Epidermal melanocyte (primary cell): ENCODE measurements around the gene CRYZL1.
"Not testable (repeated sequence)": the region's sequence is repeated elsewhere in the genome, so short reads cannot be mapped to it uniquely, and the experiment has no call there.

Experiments
- DNase-seq: peaks from one replicate; pipeline ENCODE4 v3.0.0; 2011; ENCODE audit warnings: low spot score; ENCODE audit not compliant: insufficient read length

CRYZL1 gene

DNA sequence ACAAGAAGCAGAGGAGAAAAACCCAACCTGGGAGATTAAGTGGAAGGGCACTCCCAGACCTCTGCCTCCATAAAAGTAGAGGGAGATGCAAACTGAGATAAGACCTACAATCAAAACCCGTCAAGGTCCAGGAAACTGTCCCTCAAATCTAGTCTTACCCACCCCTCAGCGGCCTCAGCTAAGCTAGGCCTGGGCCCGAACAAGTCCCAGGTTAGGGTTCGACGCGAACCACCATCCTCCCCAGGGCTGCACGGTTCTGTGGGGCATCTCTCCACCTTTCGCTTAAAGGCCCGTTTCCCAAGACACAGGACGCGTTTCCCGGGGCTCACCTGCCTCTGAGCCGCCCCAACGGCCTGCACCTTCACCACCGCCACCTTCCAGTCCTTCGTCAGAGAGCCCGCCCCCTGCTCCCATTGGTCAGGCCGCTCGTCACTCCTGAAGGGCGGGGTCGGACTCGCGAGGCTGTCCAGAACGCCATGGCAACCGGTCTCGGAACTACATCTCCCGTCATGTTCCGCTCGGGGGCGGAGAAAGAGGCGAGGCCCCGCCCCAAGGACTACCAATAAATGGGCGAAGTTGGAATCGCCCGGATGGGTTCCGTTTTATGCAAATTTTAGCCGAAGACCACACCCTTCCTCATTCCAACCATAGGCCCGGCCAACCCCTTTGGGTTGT lies at the start of gene CRYZL1:
Gene CRYZL1 (minus strand): TSS at position 390 of the 675 bp plus-strand sequence. CDS start 10,190 bp downstream, outside the sequence.
- peak; percentile 91 for DNase-seq

DNA sequence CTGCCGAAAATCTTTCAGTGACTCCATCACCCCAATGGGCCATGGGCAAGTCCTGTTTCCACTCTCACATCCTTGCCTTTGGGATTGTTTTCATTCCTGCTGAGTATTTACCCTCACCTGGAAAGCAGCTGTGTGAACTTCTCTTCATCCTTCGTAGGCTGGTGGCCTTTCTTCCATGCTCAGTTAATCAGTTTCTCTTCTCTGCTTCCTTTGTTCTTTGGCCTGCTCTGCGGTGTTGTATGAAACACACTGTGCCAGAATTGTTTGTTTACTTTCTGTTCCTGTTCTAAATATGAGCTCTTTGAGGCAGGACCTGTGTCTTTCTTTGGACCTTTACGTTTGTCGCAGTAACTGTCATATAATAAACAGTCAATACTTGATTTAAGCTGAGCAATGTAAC lies 49.3 kb upstream of the CRYZL1 start:
- DNase-seq = no peak

DNA sequence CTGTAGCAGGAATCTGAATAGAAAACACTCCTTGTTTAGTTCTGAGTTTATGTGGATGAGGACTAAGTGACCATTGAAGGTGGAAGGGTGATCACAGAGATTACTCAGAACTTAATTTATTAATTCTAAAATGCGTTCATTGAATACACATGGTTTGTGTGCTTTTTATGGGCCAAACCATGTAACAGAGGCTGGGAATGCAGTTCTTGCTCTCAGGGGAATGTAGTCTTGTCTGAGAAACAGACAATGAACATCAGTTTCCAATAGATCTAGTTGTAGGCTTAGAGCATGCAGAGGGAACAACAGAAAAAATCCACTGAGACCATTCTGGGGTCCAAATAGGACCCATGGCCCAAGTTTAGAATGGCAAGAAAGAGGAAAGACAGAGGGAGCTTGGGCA lies 46.8 kb upstream of the CRYZL1 start:
- DNase-seq = no peak

DNA sequence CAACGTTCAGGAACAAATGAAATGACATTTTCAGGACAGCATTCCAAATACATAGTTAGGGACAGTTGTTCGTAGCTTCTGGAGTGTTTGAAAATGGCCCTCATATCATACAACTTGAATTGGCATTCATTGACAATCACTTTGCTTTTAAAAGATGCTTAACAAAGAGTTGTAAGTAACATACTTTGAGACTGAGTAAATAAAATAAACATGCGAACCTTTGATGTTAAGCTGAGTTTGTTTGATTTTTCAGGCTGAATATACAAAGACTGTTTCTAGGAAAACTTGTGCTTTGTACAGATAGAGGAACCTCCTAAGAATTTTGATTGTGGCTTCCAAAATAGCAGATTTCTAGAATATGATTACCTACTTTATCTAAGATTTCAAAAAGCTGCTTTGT lies 46.1 kb upstream of the CRYZL1 start:
- DNase-seq = no peak

DNA sequence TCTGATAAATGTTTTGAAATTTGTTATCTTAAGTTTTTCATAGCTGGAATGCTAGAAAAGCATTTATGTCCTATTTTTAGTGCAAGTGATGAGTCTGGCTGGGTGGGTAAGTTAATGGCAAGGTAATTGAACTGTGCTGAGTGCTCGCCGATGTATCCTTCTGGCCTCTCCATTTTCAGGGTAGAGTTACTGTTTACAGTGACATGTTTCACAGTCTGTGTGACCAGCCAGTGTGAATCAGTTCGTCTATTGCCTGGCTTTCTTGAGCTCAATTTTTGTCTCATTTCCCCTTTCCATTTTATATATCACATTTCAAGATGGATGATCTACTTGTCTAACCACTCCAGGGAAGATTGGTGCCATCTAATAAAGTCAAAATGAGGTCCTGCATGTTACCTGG lies 44.8 kb upstream of the CRYZL1 start:
- no peak for DNase-seq

DNA sequence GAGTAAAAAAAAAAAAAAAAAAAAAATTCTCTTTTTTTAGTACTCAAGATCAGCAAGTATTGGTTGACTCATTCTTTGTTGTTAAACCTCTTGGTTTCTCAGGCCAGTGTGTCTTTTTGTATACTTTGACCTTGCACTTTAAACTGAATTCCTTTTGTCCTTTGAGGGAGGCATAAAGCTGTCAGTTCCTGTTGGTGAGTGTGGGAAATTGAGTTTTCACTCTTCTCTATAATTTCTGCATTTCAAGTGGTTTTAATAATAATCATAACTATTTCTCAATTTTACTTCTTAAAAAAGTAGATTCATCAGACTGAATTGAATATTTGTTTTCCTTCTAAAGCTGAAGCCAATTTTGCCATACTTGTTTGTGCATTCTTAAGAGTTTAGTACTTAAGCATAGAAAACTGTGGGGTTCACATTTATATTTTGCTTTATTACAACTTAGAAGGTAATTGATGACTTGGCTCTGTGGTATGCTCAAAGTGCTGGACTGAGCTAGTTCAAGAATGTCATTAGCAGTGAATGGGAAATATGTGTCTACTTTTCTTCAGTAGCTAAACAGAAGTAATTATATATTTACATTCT lies 44.2 kb upstream of the CRYZL1 start:
- DNase-seq = no peak

DNA sequence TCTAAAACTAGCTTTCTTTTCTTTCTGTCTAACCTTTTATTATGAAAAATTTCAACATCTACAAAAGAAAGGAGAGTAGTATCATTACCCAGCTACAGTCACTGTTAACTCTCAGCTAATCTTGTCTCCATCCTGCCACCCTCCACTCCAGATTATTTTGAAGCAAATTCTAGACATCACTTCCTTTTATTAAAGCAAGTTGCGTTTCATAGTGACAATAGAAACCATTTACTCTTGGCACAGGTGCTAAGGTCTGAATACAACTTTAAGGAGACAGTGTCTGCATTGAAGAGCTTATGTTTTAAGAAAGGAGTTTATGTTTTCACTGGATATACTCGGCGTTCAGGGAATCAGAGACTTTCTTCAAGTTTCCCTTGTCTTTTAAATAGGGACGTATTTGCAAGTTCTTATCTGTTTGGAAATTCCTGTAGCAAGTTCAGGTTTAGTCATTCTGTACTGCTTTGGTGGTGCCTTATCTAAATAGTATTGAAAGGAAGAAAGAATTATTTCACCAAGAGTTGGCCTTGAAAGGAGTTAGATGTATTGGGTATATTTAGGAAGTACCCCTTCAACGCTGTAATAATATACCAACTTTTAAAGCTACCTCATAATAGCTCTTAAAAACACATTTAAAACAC lies 43.5 kb upstream of the CRYZL1 start:
- no peak for DNase-seq

DNA sequence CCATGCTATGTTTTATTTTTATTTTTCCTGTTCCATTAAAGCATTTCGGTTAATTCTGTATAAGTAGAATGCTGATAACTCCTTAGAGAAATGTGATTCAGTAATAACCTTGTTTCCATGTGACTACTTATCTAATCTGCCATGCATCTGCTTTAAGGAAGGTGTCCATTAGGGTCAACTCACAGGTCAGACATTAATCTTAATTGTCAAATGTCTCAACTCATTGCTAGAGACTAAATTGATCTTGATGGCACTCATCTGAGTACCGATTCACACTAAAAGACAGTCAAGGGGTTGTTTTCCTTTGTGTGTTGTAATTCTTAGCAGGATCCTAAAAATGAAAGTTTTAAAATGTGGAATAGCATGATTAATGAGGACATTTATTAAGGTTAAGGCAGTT lies 42.5 kb upstream of the CRYZL1 start:
- no peak for DNase-seq

DNA sequence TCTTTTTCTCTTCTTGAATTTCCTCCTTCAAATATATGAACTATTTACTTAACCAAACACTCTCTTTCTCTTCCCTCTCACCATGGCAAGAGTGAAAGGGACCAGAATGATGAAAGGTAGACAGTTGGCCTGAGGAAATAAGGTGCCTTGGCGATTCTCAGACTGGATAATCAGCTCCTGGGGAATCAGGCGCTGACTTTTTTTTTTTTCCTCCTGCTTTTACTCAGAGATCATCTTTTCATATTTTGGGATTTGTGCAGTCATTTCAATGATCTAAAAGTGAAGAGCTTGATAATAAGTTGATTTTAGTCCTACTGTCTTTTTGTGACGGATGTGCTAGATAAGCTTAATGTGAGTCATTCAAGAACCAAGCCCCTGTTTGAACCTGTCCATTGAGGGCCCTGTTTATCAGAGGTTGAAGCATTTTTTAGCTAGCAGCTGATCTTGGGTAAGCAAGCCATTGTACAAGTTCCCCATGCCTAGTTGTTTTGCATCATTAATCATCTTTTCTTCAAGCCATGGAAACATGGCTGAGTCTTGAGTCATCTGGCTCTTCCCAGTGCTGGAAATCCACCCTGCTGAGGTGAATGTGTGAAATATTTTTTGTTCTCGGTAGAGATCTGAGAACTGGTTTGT lies 41.6 kb upstream of the CRYZL1 start:
- DNase-seq = no peak

DNA sequence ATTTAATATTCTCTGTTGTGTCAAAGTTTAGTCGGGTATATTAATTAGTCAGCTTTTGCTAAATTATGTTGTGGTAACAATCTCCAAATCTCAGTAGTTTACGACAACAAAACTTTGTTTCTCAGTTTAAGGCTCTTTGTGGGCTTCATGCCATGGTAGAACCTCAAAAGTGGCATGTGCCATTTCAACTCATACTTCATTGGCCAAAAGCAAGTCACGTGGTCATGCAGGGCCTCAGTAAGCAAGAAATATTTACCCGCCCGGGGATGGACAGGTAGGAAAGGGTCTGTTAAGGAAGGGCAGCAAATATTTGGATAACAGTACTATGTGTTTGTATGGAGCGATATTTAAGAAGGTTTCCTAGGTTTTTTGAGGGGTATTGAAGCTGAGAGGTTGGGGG lies 39.3 kb upstream of the CRYZL1 start:
- no peak for DNase-seq

DNA sequence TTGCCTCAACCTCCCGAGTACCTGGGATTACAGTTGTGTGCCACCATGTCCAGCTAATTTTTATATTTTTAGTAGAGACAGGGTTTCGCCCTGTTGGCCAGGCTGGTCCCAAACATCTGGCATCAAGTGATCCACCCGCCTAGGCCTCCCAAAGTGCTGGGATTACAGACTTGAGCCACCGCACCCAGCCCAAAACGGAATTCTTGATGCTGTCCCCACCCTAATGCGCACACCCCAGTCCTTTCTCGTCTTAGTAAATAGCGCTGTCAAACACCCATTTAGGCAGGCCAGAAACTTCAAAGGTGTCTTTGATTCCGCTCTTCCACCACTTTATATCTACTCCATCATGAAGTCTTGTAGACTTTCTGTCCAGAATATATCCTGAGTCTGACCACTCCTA lies 35.9 kb upstream of the CRYZL1 start:
- no peak for DNase-seq

DNA sequence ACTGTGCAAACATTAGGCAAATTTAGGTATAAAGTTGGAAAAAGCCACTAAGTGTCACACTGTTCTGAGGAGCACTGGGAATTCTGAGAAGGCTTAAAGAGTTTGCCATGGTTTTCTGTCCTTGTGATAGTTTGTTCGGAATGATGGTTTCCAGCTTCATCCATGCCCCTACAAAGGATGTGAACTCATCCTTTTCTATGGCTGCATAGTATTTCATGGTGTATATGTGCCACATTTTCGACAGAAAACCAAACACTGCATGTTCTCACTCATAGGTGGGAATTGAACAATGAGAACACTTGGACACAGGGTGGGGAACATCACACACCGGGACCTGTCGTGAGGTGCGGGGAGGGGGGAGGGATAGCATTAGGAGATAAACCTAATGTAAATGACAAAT lies 35.1 kb upstream of the CRYZL1 start:
- not testable (repeated sequence) for DNase-seq

DNA sequence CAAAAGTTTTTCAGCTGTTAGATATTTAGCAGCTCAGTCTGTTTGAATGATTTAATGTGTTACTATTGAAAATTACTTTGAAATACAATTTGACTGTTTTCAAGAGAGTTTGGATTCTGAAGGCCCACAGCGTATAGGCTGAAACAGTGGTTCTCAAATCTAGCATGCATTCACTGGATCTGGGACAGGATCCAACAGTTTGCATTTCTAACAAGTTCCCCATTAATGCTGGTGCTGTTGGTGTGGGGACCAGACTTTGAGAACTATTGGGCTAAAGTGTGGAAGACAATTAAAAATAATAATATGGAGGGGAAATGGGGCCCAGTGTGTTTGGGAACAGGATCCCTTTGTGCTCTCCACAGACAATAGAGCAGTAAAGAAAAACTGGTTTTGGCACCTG lies 32.7 kb upstream of the CRYZL1 start:
- DNase-seq = no peak

DNA sequence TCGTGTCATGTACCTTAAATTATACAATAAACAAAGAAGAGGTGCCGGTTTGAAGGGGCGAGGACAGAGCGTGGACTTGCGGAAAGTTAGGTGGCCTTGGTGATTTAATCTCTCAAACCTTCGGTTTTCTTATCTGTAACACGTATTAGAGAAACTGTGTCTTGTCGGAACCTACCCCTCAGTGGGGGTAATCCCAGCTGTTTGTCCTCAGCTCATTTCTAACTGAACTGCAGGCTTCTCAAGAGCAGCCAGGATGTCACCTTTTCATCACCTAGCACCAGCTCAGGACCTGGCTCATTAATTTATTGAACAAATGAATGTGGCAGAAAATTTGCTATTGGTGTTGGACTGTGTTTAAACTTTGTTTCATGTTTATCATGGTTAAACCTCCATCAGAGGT lies 31.9 kb upstream of the CRYZL1 start:
- DNase-seq = no peak

DNA sequence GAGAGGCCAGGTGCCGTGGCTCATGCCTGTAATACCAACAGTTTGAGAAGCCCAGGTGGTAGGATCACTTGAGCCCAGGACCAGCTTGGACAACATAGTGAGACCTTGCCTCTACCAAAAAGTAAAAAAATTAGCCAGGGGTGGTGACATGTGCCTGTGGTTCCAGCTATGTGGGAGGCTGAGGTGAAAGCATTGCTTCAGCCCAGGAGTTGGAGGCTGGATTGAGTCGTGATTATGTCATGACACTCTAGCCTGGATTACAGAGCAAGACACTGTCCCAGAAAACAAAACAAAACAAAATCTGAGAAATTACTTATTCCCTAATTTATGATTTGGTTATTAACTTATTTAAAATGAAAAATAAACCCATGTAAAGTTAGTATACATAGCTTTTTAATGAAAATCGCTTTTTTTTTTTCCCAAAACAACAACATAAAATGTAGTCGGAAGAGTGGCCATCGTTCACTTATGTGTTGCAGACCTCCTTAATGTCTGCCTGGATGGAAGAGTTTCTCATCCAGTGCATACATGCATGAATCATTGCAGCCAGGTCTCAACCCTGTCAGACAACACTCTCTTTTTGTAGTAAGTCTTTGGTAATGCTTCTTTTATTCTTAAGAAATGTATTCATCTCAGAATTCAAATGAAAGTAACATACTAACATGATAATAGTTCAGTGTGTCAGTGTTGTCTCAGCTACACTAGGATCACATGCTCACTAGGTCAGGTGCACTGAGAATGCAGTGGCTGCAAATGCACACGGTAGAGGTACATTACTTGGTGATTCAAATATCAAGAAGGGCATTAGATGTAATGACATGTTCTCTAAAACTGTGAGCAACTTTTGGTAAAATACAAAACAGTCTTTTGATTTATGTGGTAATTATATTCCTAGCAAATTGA lies 28.8 kb upstream of the CRYZL1 start:
- no peak for DNase-seq

DNA sequence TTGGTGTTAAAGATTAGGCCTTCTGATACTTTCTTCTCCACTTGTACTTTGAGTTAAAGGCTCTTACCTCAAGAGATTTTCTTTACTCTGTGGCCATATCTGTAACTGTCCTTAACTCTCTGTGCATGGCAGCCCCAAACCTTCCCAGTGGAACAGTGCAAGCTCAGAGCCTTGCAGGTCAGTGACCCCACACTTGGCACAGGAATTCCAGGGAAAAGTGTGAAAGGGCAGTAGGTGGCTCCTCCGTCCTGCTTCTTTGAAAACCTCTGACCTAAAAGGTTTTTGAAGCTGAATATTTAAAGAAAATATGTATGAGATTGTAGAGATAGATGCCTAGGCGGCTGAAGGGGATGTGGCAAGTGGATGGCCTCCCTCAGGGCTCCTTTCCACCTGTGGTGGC lies 27.1 kb upstream of the CRYZL1 start:
- DNase-seq = no peak

DNA sequence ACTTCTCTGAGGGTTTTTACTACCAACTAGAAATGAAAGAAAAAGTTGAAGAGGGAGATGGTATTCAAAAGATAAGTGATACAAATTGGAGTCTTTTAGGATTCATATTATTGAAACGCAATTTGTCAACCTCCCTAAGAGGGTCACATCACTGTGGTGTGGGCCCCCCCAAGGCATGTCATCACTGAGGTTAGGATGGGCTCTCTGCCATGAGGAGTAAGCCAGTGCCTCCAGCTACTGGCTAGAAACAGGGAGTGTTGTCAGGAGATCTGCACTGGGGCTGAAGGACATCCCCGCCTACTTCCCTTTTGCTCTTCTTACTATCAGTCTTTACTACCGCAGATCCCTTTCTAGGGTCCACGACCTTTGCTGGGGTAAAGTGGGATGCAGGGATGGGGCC lies 26.6 kb upstream of the CRYZL1 start:
- DNase-seq = peak; percentile 42

DNA sequence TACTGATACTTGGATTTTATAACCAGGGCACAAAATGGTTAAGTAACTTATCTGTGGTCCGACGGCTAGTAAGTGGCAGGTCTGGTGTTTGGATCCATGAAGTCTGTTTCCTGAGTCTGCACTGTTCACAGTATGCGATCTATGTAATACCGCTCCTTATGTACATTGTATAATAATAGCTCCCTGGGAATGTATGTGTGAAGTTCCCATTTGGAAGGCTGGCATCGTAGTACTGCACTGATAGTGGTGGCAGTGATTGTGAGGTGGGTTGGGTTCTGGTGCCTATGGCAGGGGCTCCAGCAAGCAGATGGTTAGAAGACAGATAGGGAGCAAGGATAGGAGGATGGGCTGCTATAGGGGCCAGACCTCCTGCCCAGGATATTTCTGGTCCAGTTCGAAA lies 26.1 kb upstream of the CRYZL1 start:
- DNase-seq = no peak

DNA sequence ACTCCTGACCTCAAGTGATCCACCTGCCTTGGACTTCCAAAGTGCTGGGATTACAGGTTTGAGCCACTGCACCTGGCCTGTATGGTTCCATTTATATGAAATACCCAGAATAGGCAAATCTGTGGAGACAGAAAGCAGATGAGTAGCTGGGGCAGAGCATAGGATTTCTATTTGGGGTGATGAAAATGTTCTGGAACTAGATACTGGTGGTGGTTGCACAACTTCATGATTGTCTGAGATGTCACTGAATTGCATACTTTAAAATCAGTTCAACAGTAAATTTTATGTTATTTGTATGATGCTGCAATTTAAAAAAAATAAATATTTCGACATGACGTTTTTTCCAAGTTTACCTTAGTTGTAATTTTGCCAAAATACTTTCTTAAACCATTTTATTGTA lies 24.6 kb upstream of the CRYZL1 start:
- DNase-seq = no peak

DNA sequence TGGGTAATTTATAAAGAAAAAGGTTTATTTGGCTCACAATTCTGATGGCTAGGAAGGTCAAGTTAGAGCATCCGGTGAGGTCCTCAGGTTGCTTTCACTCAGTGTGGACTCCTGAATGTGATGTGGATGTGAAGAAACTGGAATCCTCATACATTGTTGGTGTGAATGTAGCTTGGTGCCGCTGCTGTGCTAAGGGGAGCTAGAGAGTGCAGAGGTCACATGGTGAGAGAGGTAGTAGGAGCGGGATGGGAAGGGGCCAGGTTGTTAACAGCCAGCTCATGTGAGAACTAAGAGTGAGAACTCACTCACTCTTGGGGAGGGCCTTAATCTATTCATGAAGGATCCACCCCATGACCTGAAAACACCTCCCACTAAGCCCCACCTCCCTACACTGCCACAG lies 22.6 kb upstream of the CRYZL1 start:
- DNase-seq = no peak

DNA sequence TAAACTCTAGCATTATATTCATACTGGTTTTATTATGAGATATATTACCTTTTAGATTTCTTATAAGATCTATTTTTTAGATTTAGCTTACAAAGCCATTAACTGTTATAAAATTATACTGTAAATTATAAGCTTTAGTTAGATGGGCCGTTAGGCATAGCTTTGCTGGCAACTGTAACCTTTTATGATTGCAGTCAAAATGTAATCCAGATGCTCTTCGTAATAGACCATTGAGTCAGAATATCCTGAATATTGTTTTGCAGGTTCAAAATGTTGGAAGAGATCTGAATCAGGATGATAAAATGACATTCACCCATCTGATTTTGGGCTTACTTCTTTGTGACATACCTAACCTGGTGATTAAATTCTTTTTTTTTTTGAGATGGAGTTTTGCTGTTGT lies 21.7 kb upstream of the CRYZL1 start:
- no peak for DNase-seq

DNA sequence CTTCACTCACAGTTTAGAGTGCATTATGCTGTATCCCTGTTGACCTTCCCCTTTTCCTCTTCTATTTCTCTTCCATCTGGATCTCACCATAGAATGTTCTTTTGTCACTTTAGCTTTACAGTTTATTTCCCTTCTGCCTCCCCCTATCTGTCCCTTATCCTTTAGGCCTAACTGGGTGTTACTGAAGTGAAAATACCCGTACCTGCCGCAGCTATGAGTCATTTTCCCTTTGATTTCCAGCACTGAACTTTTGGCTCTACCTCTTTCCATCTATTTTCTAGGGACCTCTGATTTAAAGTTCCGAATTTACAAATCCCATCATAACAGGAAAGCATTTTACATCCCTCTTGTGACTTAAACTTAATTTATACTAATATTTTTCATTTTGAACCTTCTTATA lies 20.5 kb upstream of the CRYZL1 start:
- DNase-seq = no peak
